Measurements from ENCODE around the gene FBN2.

- TF ChIP-seq CTCF (IDR thresholded peaks at IDR 0.05) (no peak), POLR2AphosphoS5 (IDR thresholded peaks at IDR 0.05) (no peak), EP300 (IDR thresholded peaks at IDR 0.05) (no peak), POLR2A (IDR thresholded peaks at IDR 0.05) (no peak)
Observed at GRCh38 chr5:128353441-128354107, 184.5 kb downstream of the FBN2 start.
